GM12878 (cell line): Measurements from ENCODE around the gene PHYHIPL. TPM values are rescaled to one million over a fixed set of nuclear protein-coding genes. Genes with fewer than 3 reads are reported as not detected.

ENCODE experiments used
- ATAC-seq: fragments of 200-7000 bp; cut with Tn5 transposase; 3 replicates; pipeline ENCODE4 v1.9.1; 2020; ENCODE audit warnings: mild to moderate bottlenecking, moderate library complexity
- BruUV-seq: library from RNA; stranded (reverse); fragments of 400-500 nt; replicated peaks from 2 replicates; lab custom pipeline; 2021; lab: Mats Ljungman, UMichigan
- CTCF ChIA-PET: fragments of 300-600 bp; sonication (Branson Sonifier 250); formaldehyde crosslinking; extraction: SDS; loops from one replicate; lab custom pipeline; 2021; ENCODE audit warnings: inconsistent platforms; lab: Yijun Ruan, JAX
- POLR2A ChIA-PET: fragments of 350-600 bp; formaldehyde crosslinking; extraction: SDS; loops from one replicate; lab custom pipeline; 2021; ENCODE audit warnings: inconsistent platforms; lab: Charles Lee
- RAD21 ChIA-PET: fragments of 300-600 bp; sonication (Branson Sonifier 250); formaldehyde crosslinking; loops from one replicate; lab custom pipeline; 2023; ENCODE audit warnings: antibody characterized with exemption; ENCODE audit not compliant: unreplicated experiment; lab: Charles Lee
- SMC1A ChIA-PET: fragments of 300-600 bp; sonication (Branson Sonifier 250); formaldehyde crosslinking; loops from one replicate; lab custom pipeline; 2023; ENCODE audit not compliant: unreplicated experiment, uncharacterized antibody; lab: Charles Lee
- DNase-seq: peaks from one replicate; pipeline ENCODE4 v3.0.0-alpha.2; 2011; ENCODE audit warnings: low read depth, low spot score
- FAIRE-seq: peaks from 3 replicates; lab custom pipeline; 2011; peaks lifted over from hg19 to GRCh38; lab: Jason Lieb, UNC
- H2AFZ ChIP-seq: 2 replicates; pipeline ENCODE4 v1.6.0; 2011; ENCODE audit warnings: low read depth, low read length, control low read depth; ENCODE audit not compliant: control insufficient read depth
- H3K27ac ChIP-seq: 2 replicates; pipeline ENCODE4 v1.5.1; 2011; ENCODE audit warnings: control low read depth; ENCODE audit not compliant: control insufficient read depth, insufficient read depth
- H3K27me3 ChIP-seq, 2 experiments: replicated peaks in 1 of 2; 2 replicates each; pipeline versions ENCODE4 v1.6.0 to v1.6.1; 2011; ENCODE audit warnings: low read length in 1 of 2; ENCODE audit not compliant: control insufficient read depth in 2 of 2, insufficient read depth in 2 of 2
- H3K36me3 ChIP-seq, 2 experiments: 2 replicates each; pipeline ENCODE4 v1.5.1; 2011; ENCODE audit warnings: low read length in 1 of 2; ENCODE audit not compliant: control insufficient read depth in 2 of 2, insufficient read depth in 2 of 2
- H3K4me1 ChIP-seq: 2 replicates; pipeline ENCODE4 v1.6.1; 2011; ENCODE audit warnings: mild to moderate bottlenecking, low read length, moderate library complexity, mixed read lengths; ENCODE audit not compliant: control insufficient read depth, insufficient read depth
- H3K4me2 ChIP-seq: 2 replicates; pipeline ENCODE4 v1.6.0; 2011; ENCODE audit warnings: control low read depth; ENCODE audit not compliant: control insufficient read depth, insufficient read depth
- H3K4me3 ChIP-seq: fragments of 200-600 bp; sonication (generic); 2 replicates; pipeline ENCODE4 v1.5.1; 2016
- H3K79me2 ChIP-seq: 2 replicates; pipeline ENCODE4 v1.6.0; 2011; ENCODE audit warnings: low read length; ENCODE audit not compliant: control insufficient read depth, insufficient read depth
- H3K9ac ChIP-seq: 2 replicates; pipeline ENCODE4 v1.8.0; 2011; ENCODE audit warnings: low read length, control low read depth, mixed read lengths; ENCODE audit not compliant: control insufficient read depth, insufficient read depth
- H3K9me3 ChIP-seq: replicated peaks from 3 replicates; pipeline ENCODE4 v1.5.1; 2011; ENCODE audit warnings: mild to moderate bottlenecking, low read length; ENCODE audit not compliant: control insufficient read depth, insufficient read depth
- H4K20me1 ChIP-seq: 2 replicates; pipeline ENCODE4 v1.6.0; 2011; ENCODE audit not compliant: control insufficient read depth, insufficient read depth
- BACH1 ChIP-seq: fragments of 450-650 bp; IDR thresholded peaks from 2 replicates; pipeline ENCODE4 v1.6.1; 2017; ENCODE audit warnings: mild to moderate bottlenecking, borderline replicate concordance
- CHD2 ChIP-seq: IDR thresholded peaks from 2 replicates; pipeline ENCODE4 v1.6.1; 2011; ENCODE audit warnings: low read depth, low read length, improper control_type of control experiment, borderline replicate concordance
- CUX1 ChIP-seq: IDR thresholded peaks from 2 replicates; pipeline ENCODE4 v1.6.1; 2012; ENCODE audit warnings: improper control_type of control experiment, low read depth, low read length; ENCODE audit not compliant: insufficient replicate concordance
- E4F1 ChIP-seq: fragments of 450-650 bp; IDR thresholded peaks from 2 replicates; pipeline ENCODE4 v1.6.1; 2018; ENCODE audit warnings: borderline replicate concordance, mild to moderate bottlenecking; ENCODE audit not compliant: partially characterized antibody
- FOS ChIP-seq: IDR thresholded peaks from 3 replicates; pipeline ENCODE4 v1.6.1; 2011; ENCODE audit warnings: borderline replicate concordance; ENCODE audit not compliant: insufficient read length; ENCODE audit errors: extremely low read depth
- LARP7 ChIP-seq: fragments of 450-650 bp; IDR thresholded peaks from 2 replicates; pipeline ENCODE4 v1.6.1; 2017; ENCODE audit warnings: mild to moderate bottlenecking
- NKRF ChIP-seq: fragments of 450-650 bp; conservative IDR thresholded peaks from 2 replicates; pipeline ENCODE4 v1.6.1; 2017; ENCODE audit warnings: mild to moderate bottlenecking, moderate library complexity
- POLR2A ChIP-seq: IDR thresholded peaks from 2 replicates; pipeline ENCODE4 v1.6.1; 2011; ENCODE audit warnings: low read depth, mild to moderate bottlenecking, low read length
- WRNIP1 ChIP-seq: IDR thresholded peaks from 2 replicates; pipeline ENCODE4 v1.6.1; 2011; ENCODE audit warnings: low read depth, low read length, improper control_type of control experiment, borderline replicate concordance
- ZBED1 ChIP-seq: IDR thresholded peaks from 2 replicates; pipeline ENCODE4 v1.6.1; 2016; ENCODE audit warnings: borderline replicate concordance
- ZNF217 ChIP-seq: fragments of 450-650 bp; IDR thresholded peaks from 2 replicates; pipeline ENCODE4 v1.6.1; 2017; ENCODE audit warnings: antibody characterized with exemption, mild to moderate bottlenecking
- ZNF24 ChIP-seq: fragments of 450-650 bp; IDR thresholded peaks from 2 replicates; pipeline ENCODE4 v1.6.1; 2017; ENCODE audit warnings: antibody characterized with exemption, mild to moderate bottlenecking
- WGBS: methylation state at CpG from one replicate; pipeline ENCODE4 v1.1.6; 2016; ENCODE audit warnings: low lambda C conversion rate; ENCODE audit not compliant: insufficient replicate concordance, insufficient coverage; ENCODE audit errors: missing lambda C conversion rate; 5-methylcytosine and 5-hydroxymethylcytosine counted together
- in situ Hi-C: fragments of 300-500 bp; cut with MboI; formaldehyde crosslinking; loops from 9 replicates; pipeline ENCODE4 v1.14.3; 2018; ENCODE audit warnings: mixed read lengths
- intact Hi-C: fragments of 100-400 bp; cut with micrococcal nuclease; formaldehyde crosslinking; loops from one replicate; pipeline ENCODE4 v1.14.2; 2022; ENCODE audit not compliant: unreplicated experiment
- polyA plus RNA-seq, 11 experiments: library from polyadenylated mRNA; depleted of rRNA in 4 of 11; unstranded in 6 of 11; stranded (reverse) in 5 of 11; fragments of >200 nt; fragmentation: Nextera tagmentation in 4 of 11; fragmentation: Illumina TruSeq in 1 of 11; extraction: Ambion mirVana in 4 of 11; extraction: Trizol in 1 of 11; gene quantifications; 1 replicate in 1 of 11; 2 replicates in 10 of 11; pipeline versions ENCODE4 v1.2.1 to v1.2.3, GENCODE V29; 2011 to 2016; ENCODE audit warnings: inconsistent platforms in 2 of 11, missing spikeins in 2 of 11, low read depth in 1 of 11
- total RNA-seq, 4 experiments: library from RNA; depleted of rRNA in 3 of 4; stranded (reverse); fragments of >200 nt in 3 of 4; fragmentation: Illumina TruSeq in 1 of 4; extraction: Trizol in 1 of 4; gene quantifications; 2 replicates each; pipeline versions ENCODE4 v1.2.1 to v1.2.3, GENCODE V29; 2013 to 2021
- TF ChIP-seq, protein P1 (sequence below): fragments of 450-650 bp; IDR thresholded peaks from 2 replicates; pipeline ENCODE4 v1.6.1; 2017; ENCODE audit warnings: low read depth, mild to moderate bottlenecking, moderate library complexity

PHYHIPL gene
- total and polyA plus RNA-seq, 10 of the 15 experiments (the other 5 are each of a cell fraction or from before 2014, with no cell fraction given) = 0.06 to 0.40 (median 0.18) TPM; not detected in 2

DNA sequence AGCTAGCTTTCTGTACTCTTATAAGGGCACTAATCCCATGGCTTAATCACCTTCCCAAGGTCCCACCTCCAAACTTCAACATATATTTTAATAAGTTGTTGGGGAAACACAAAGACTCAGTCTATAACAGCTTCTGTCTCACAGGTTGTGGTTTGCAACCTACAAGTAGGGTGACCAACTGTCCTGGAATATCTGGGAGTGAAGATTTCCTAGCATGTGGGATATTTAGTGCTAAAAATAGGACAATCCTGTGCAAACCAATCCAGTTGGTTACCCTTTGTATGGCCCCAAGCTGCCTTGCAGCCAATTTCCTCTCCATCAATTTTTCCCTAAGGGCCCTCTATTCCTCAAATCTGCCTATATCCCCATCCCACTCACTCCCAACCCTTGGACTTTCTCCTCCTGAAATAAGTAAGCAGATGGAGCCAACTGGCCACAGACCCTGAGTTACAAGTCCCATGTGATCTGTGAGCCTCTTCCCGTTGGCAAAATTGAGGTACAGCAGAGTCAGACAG, 103.6 kb downstream of the PHYHIPL start:
- Histone ChIP-seq H3K27ac (no peak overlapping the region), H3K27me3 (no peaks in the 10 kb centered on the region; a peak in 1 of 4 replicates), H3K36me3 (no peaks in the 10 kb centered on the region), H3K9me3 (no peaks in the 10 kb centered on the region), H3K4me3 (no peak overlapping the region), H2AFZ (no peak overlapping the region), H4K20me1 (no peaks in the 10 kb centered on the region), H3K4me1 (no peaks in the 10 kb centered on the region), H3K4me2 (no peak overlapping the region), H3K9ac (no peak overlapping the region), H3K79me2 (no peaks in the 10 kb centered on the region)
- ChIA-PET SMC1A (no interaction called here), CTCF (no interaction called here), POLR2A (no interaction called here), RAD21 (no interaction called here)
- no peak for FAIRE-seq
- intact Hi-C loops = no loop called here
- DNase-seq = no peak
- WGBS = 0% methylated on average over 1 of the region's 1 CpG
- ATAC-seq = no peak
- BruUV-seq = no TSS peak
- in situ Hi-C loops = no loop called here
- no peak for TF ChIP-seq CUX1
- TF ChIP-seq, protein P1, sequence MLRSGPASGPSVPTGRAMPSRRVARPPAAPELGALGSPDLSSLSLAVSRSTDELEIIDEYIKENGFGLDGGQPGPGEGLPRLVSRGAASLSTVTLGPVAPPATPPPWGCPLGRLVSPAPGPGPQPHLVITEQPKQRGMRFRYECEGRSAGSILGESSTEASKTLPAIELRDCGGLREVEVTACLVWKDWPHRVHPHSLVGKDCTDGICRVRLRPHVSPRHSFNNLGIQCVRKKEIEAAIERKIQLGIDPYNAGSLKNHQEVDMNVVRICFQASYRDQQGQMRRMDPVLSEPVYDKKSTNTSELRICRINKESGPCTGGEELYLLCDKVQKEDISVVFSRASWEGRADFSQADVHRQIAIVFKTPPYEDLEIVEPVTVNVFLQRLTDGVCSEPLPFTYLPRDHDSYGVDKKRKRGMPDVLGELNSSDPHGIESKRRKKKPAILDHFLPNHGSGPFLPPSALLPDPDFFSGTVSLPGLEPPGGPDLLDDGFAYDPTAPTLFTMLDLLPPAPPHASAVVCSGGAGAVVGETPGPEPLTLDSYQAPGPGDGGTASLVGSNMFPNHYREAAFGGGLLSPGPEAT = no peak
- no peak for TF ChIP-seq ZBED1
- no peak for TF ChIP-seq ZNF24
- no peak for TF ChIP-seq LARP7
- TF ChIP-seq FOS = no peak
- TF ChIP-seq WRNIP1 = no peak
- no peak for TF ChIP-seq E4F1
- TF ChIP-seq ZNF217 = no peak
- TF ChIP-seq BACH1 = no peak
- TF ChIP-seq POLR2A = no peak
- TF ChIP-seq NKRF = no peak
- no peak for TF ChIP-seq CHD2
